HCT116 (cell line): ENCODE measurements around the gene SRP68. TPM values are rescaled to one million over a fixed set of nuclear protein-coding genes. Genes with fewer than 3 reads are reported as not detected.

Experiments
- ATAC-seq: fragments of 200-7000 bp; cut with Tn5 transposase; 2 replicates; pipeline ENCODE4 v1.9.1; 2020; ENCODE audit warnings: mild to moderate bottlenecking, moderate library complexity
- BruUV-seq: library from RNA; stranded (reverse); fragments of 400-500 nt; replicated peaks from 2 replicates; lab custom pipeline; 2021; lab: Mats Ljungman, UMichigan
- CTCF ChIA-PET: fragments of 300-600 bp; sonication (Branson Sonifier 250); formaldehyde crosslinking; loops from one replicate; lab custom pipeline; 2021; ENCODE audit warnings: antibody characterized with exemption; lab: Charles Lee
- POLR2A ChIA-PET: fragments of 300-600, 350-600 bp; sonication (Branson Sonifier 250); formaldehyde crosslinking; loops from one replicate; lab custom pipeline; 2021; ENCODE audit warnings: antibody characterized with exemption; lab: Charles Lee
- RAD21 ChIA-PET, 2 experiments: fragments of 300-600 bp; sonication (Branson Sonifier 250); formaldehyde crosslinking; loops; one replicate each; lab custom pipeline; 2023; ENCODE audit warnings: low total read pairs in 2 of 2; ENCODE audit not compliant: uncharacterized antibody in 2 of 2, unreplicated experiment in 2 of 2, low non-redundant PET in 1 of 2; lab: Charles Lee
- DNase-seq: peaks from one replicate; pipeline ENCODE4 v3.0.0-alpha.2; 2010; ENCODE audit warnings: low read depth, low spot score
- H2AFZ ChIP-seq: fragments of 200-600 bp; shearing (Covaris generic), sonication (generic); 2 replicates; pipeline ENCODE4 v1.6.1; 2017; ENCODE audit warnings: low read depth, mixed run types, mixed read lengths, antibody characterized with exemption, low read length; ENCODE audit not compliant: poor library complexity, severe bottlenecking
- H3K27ac ChIP-seq: 2 replicates; pipeline ENCODE4 v1.5.1; 2012; ENCODE audit warnings: low read depth, low read length
- H3K27me3 ChIP-seq: fragments of 200-600 bp; sonication (generic); 2 replicates; pipeline ENCODE4 v1.6.1; 2016; ENCODE audit warnings: mixed run types, low read length, mixed read lengths; ENCODE audit not compliant: insufficient read depth
- H3K36me3 ChIP-seq, 2 experiments: fragments of 200-500 bp in 1 of 2; fragments of 200-600 bp in 1 of 2; sonication (Bioruptor generic) in 1 of 2; sonication (generic) in 1 of 2; 2 replicates each; pipeline versions ENCODE4 v1.5.1 to v1.6.1; 2014 to 2016; ENCODE audit warnings: low read length in 2 of 2, inconsistent platforms in 1 of 2, mixed read lengths in 1 of 2, mixed run types in 1 of 2; ENCODE audit not compliant: insufficient read depth in 2 of 2, control insufficient read depth in 1 of 2
- H3K4me1 ChIP-seq, 2 experiments: fragments of 200-600 bp in 1 of 2; sonication (generic) in 1 of 2; 2 replicates each; pipeline versions ENCODE4 v1.5.1 to v1.6.1; 2012 to 2017; ENCODE audit warnings: low read length in 2 of 2, inconsistent platforms in 1 of 2, mild to moderate bottlenecking in 1 of 2, mixed read lengths in 1 of 2, mixed run types in 1 of 2, moderate library complexity in 1 of 2; ENCODE audit not compliant: insufficient read depth in 2 of 2, control insufficient read depth in 1 of 2
- H3K4me2 ChIP-seq: fragments of 200-600 bp; sonication (generic); 2 replicates; pipeline ENCODE4 v1.6.1; 2017; ENCODE audit warnings: mixed run types, low read length, mixed read lengths
- H3K4me3 ChIP-seq, 2 experiments: fragments of 200-600 bp in 1 of 2; sonication (generic) in 1 of 2; replicated peaks in 1 of 2; 2 replicates each; pipeline ENCODE4 v1.5.1; 2011 to 2016; ENCODE audit warnings: low read length in 2 of 2, control low read depth in 1 of 2, low read depth in 1 of 2, mild to moderate bottlenecking in 1 of 2, mixed read lengths in 1 of 2, mixed run types in 1 of 2
- H3K79me2 ChIP-seq: fragments of 200-600 bp; sonication (generic); 2 replicates; pipeline ENCODE4 v1.6.1; 2017; ENCODE audit warnings: mild to moderate bottlenecking, mixed run types, low read length, moderate library complexity, mixed read lengths; ENCODE audit not compliant: insufficient read depth
- H3K9ac ChIP-seq: fragments of 200-600 bp; sonication (generic); 2 replicates; pipeline ENCODE4 v1.6.1; 2016; ENCODE audit warnings: low read length, mixed read lengths
- H3K9me2 ChIP-seq: fragments of 200-600 bp; sonication (generic), shearing (Covaris generic); 2 replicates; pipeline ENCODE4 v1.6.1; 2017; ENCODE audit warnings: mixed run types, mild to moderate bottlenecking, moderate library complexity; ENCODE audit not compliant: insufficient read depth
- H3K9me3 ChIP-seq, 2 experiments: fragments of 200-500 bp in 1 of 2; fragments of 200-600 bp in 1 of 2; sonication (Bioruptor generic) in 1 of 2; sonication (generic) in 1 of 2; 2 replicates each; pipeline ENCODE4 v1.6.1; 2014 to 2017; ENCODE audit warnings: low read length in 2 of 2, mixed read lengths in 2 of 2, inconsistent platforms in 1 of 2, low read depth in 1 of 2, mild to moderate bottlenecking in 1 of 2, mixed run types in 1 of 2, moderate library complexity in 1 of 2; ENCODE audit not compliant: control insufficient read depth in 1 of 2, insufficient read depth in 1 of 2
- H4K20me1 ChIP-seq: fragments of 200-600 bp; sonication (generic), shearing (Covaris generic); 2 replicates; pipeline ENCODE4 v1.6.1; 2017; ENCODE audit warnings: mixed run types, mild to moderate bottlenecking, moderate library complexity; ENCODE audit not compliant: insufficient read depth
- CBX3 ChIP-seq: IDR thresholded peaks from 2 replicates; pipeline ENCODE4 v1.6.1; 2012; ENCODE audit warnings: low read depth
- EGR1 ChIP-seq: IDR thresholded peaks from 2 replicates; pipeline ENCODE4 v1.6.1; 2012; ENCODE audit warnings: low read depth
- EZH2 ChIP-seq: fragments of 200-600 bp; sonication (generic); IDR thresholded peaks from 2 replicates; pipeline ENCODE4 v1.6.1; 2017; ENCODE audit warnings: antibody characterized with exemption, mixed run types
- EZH2phosphoT487 ChIP-seq: fragments of 200-600 bp; IDR thresholded peaks from 2 replicates; pipeline ENCODE4 v1.6.1; 2018; ENCODE audit warnings: antibody characterized with exemption, borderline replicate concordance
- FOSL1 ChIP-seq: IDR thresholded peaks from 2 replicates; pipeline ENCODE4 v1.6.1; 2012; ENCODE audit warnings: low read depth
- JUND ChIP-seq: IDR thresholded peaks from 2 replicates; pipeline ENCODE4 v1.6.1; 2012
- MAX ChIP-seq: IDR thresholded peaks from 2 replicates; pipeline ENCODE4 v1.6.1; 2012
- POLR2A ChIP-seq: IDR thresholded peaks from 2 replicates; pipeline ENCODE4 v1.7.0; 2011; ENCODE audit warnings: borderline replicate concordance; ENCODE audit not compliant: insufficient read depth, insufficient read length; ENCODE audit errors: extremely low read depth
- POLR2AphosphoS5 ChIP-seq: IDR thresholded peaks from 2 replicates; pipeline ENCODE4 v1.6.1; 2011; ENCODE audit warnings: mild to moderate bottlenecking, low read depth, low read length, moderate library complexity
- REST ChIP-seq: IDR thresholded peaks from 2 replicates; pipeline ENCODE4 v1.6.1; 2012; ENCODE audit warnings: low read depth
- SRF ChIP-seq: IDR thresholded peaks from 2 replicates; pipeline ENCODE4 v1.6.1; 2012; ENCODE audit warnings: low read depth
- TCF7L2 ChIP-seq: IDR thresholded peaks from 2 replicates; pipeline ENCODE4 v1.7.0; 2011; ENCODE audit warnings: borderline replicate concordance, inconsistent platforms; ENCODE audit not compliant: insufficient read depth, insufficient read length; ENCODE audit errors: extremely low read depth
- YY1 ChIP-seq: IDR thresholded peaks from 2 replicates; pipeline ENCODE4 v1.6.1; 2011; ENCODE audit warnings: low read length, low read depth, moderate library complexity, mild to moderate bottlenecking; ENCODE audit not compliant: insufficient replicate concordance; ENCODE audit errors: extremely low read depth
- ZFX ChIP-seq: fragments of 450-650 bp; IDR thresholded peaks from 2 replicates; pipeline ENCODE4 v1.6.1; 2017
- intact Hi-C: fragments of 100-400 bp; cut with micrococcal nuclease; formaldehyde crosslinking; loops from 2 replicates; pipeline ENCODE4 v1.10.0; 2022
- total RNA-seq: library from RNA; stranded (reverse); gene quantifications from one replicate; pipeline ENCODE4 v1.2.1, GENCODE V29; 2021; ENCODE audit not compliant: unreplicated experiment
- TF ChIP-seq, protein P1 (sequence below): IDR thresholded peaks from 2 replicates; pipeline ENCODE4 v1.6.1; 2011; ENCODE audit warnings: mild to moderate bottlenecking, low read length, moderate library complexity; ENCODE audit not compliant: insufficient replicate concordance; ENCODE audit errors: extremely low read depth

The SRP68 gene
- total RNA-seq, 1 experiment from 2014 or later, result 152 TPM

DNA sequence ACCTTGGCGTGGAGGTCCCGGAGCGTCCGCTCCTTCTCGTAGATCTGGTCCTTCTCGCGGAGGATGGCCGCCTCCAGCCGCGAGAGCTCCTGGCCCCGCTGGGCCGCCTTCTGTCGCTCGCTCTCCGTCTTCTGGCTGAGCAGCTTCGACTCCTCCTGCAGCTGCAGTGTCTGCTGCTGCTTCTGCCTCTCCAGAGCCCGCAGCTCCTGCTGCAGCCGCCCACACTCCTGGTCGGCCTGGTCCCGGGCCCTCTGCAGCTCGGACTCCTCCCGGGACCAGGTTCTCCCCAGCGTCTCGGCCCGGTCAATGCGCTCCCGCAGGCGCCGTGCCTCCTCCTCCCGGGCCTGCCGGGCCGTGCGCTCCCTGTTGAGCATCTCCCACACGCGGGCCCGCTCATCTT, 64.1 kb downstream of the SRP68 start:
- Histone ChIP-seq H2AFZ (no peak overlapping the region), H3K27ac (no peak overlapping the region), H3K79me2 (no peaks in the 10 kb centered on the region), H3K9me3 (no peaks in the 10 kb centered on the region), H3K9ac (no peak overlapping the region), H3K4me2 (no peak overlapping the region), H3K36me3 (peaks cover 23 to 29% of the 10 kb centered on the region in 2 experiments; a peak in 2 of 4 replicates), H3K27me3 (no peaks in the 10 kb centered on the region), H3K4me3 (no peak overlapping the region), H3K9me2 (no peaks in the 10 kb centered on the region), H3K4me1 (peaks cover 0 to 13% of the 10 kb centered on the region in 2 experiments; a peak in 2 of 4 replicates), H4K20me1 (no peaks in the 10 kb centered on the region)
- ATAC-seq (no peak), DNase-seq (no peak)
- ChIA-PET RAD21 (interaction anchor here in 1 of 2 experiments (0.6 kb wide), 1 partner anchor 497 kb away, joined by 7 read pairs; no protein-coding TSS in a partner anchor), CTCF (interaction anchor here (0.5 to 7.1 kb wide), 4 partner anchors 9 to 1268 kb away, joined by 3 to 68 read pairs (median 6); partner anchors contain the start of gene MRPL38), POLR2A (interaction anchor here (0.8 kb wide), 1 partner anchor 97 kb away, joined by 3 read pairs; no protein-coding TSS in a partner anchor)
- BruUV-seq, result no TSS peak
- intact Hi-C loops, result no loop called here
- TF ChIP-seq FOSL1 (no peak), POLR2AphosphoS5 (no peak), EGR1 (no peak), YY1 (no peak), EZH2phosphoT487 (no peak)

DNA sequence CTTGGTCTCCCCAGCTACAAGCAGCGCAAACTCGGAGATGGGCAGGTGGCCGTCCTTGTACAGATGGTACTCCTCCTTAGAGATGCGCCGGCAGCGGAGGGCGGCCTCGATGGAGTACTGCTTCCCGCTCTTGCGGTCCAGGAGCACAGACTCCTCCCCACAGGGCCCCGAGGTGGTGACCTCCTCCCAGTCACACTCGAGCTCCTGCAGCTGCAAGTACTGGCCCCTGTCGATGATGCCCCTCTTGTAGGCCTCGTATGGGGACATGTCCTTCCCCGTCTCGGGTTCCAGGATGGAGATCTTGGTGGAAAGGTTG, 64.5 kb downstream of the SRP68 start:
- no peak overlapping the region for H2AFZ ChIP-seq
- DNase-seq (no peak), ATAC-seq (no peak)
- no peaks in the 10 kb centered on the region for H3K79me2 ChIP-seq
- H3K4me2 ChIP-seq, result no peak overlapping the region
- ChIA-PET POLR2A (interaction anchor here (0.8 kb wide), 1 partner anchor 97 kb away, joined by 3 read pairs; no protein-coding TSS in a partner anchor), RAD21 (interaction anchor here in 1 of 2 experiments (0.6 kb wide), 1 partner anchor 498 kb away, joined by 7 read pairs; no protein-coding TSS in a partner anchor), CTCF (interaction anchor here (0.9 to 7.1 kb wide), 4 partner anchors 9 to 272 kb away, joined by 3 to 68 read pairs (median 6); partner anchors contain the start of gene MRPL38)
- no TSS peak for BruUV-seq
- intact Hi-C loops, result no loop called here
- no peak overlapping the region for H3K9ac ChIP-seq
- no peaks in the 10 kb centered on the region for H3K27me3 ChIP-seq
- peaks cover 0 to 13% of the 10 kb centered on the region in 2 experiments; a peak in 2 of 4 replicates for H3K4me1 ChIP-seq
- no peak overlapping the region for H3K27ac ChIP-seq
- no peaks in the 10 kb centered on the region for H3K9me3 ChIP-seq
- peaks cover 23 to 26% of the 10 kb centered on the region in 2 experiments; a peak in 2 of 4 replicates for H3K36me3 ChIP-seq
- TF ChIP-seq SRF (no peak), MAX (no peak), POLR2A (no peak), ZFX (no peak), FOSL1 (no peak), JUND (no peak), REST (no peak), TCF7L2 (no peak), EZH2 (no peak), CBX3 (no peak)
- TF ChIP-seq, protein P1, sequence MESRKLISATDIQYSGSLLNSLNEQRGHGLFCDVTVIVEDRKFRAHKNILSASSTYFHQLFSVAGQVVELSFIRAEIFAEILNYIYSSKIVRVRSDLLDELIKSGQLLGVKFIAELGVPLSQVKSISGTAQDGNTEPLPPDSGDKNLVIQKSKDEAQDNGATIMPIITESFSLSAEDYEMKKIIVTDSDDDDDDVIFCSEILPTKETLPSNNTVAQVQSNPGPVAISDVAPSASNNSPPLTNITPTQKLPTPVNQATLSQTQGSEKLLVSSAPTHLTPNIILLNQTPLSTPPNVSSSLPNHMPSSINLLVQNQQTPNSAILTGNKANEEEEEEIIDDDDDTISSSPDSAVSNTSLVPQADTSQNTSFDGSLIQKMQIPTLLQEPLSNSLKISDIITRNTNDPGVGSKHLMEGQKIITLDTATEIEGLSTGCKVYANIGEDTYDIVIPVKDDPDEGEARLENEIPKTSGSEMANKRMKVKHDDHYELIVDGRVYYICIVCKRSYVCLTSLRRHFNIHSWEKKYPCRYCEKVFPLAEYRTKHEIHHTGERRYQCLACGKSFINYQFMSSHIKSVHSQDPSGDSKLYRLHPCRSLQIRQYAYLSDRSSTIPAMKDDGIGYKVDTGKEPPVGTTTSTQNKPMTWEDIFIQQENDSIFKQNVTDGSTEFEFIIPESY, result no peak
- TF ChIP-seq, all 23 proteins: peak for 0
- no peaks in the 10 kb centered on the region for H4K20me1 ChIP-seq
- H3K4me3 ChIP-seq, result no peak overlapping the region
- H3K9me2 ChIP-seq, result no peaks in the 10 kb centered on the region
